OCI-LY3 (cell line): ENCODE data around the gene EXD2.

Source experiments
- CTCF ChIP-seq: fragments of 200-600, 300-600 bp; sonication (generic); IDR thresholded peaks from 2 replicates; pipeline ENCODE4 v1.5.1; 2014; ENCODE audit warnings: antibody characterized with exemption, low read length, low read depth
- EZH2phosphoT487 ChIP-seq: fragments of 200-600 bp; shearing (Covaris generic); IDR thresholded peaks from 2 replicates; pipeline ENCODE4 v1.6.1; 2018; ENCODE audit warnings: antibody characterized with exemption, mixed run types, low read depth

GRCh38 chr14:69261761-69262331 is 70.5 kb downstream of the EXD2 start:
- TF ChIP-seq CTCF: no peak
- no peak for TF ChIP-seq EZH2phosphoT487
